Glutamatergic neuron (in vitro differentiated cells): ENCODE results near the gene DHRS7C. TPM values are rescaled to one million over a fixed set of nuclear protein-coding genes. Genes with fewer than 3 reads are reported as not detected.

Source experiments
- DNase-seq: peaks from one replicate; pipeline ENCODE4 v3.0.0; 2022
- H3K27ac Mint-ChIP-seq: one replicate; pipeline ENCODE4 v1.8.0; 2020; ENCODE audit warnings: mild to moderate bottlenecking, mixed read lengths, inconsistent platforms; ENCODE audit not compliant: unreplicated experiment
- H3K27me3 Mint-ChIP-seq: one replicate; pipeline ENCODE4 v1.8.0; 2020; ENCODE audit warnings: mild to moderate bottlenecking, moderate library complexity, mixed read lengths, inconsistent platforms; ENCODE audit not compliant: unreplicated experiment
- H3K36me3 Mint-ChIP-seq: one replicate; pipeline ENCODE4 v1.8.0; 2020; ENCODE audit warnings: mild to moderate bottlenecking, mixed read lengths, inconsistent platforms; ENCODE audit not compliant: unreplicated experiment
- H3K4me1 Mint-ChIP-seq: one replicate; pipeline ENCODE4 v1.8.0; 2020; ENCODE audit warnings: mild to moderate bottlenecking, low read depth, mixed read lengths, inconsistent platforms; ENCODE audit not compliant: unreplicated experiment
- H3K4me3 Mint-ChIP-seq: one replicate; pipeline ENCODE4 v1.8.0; 2020; ENCODE audit warnings: mild to moderate bottlenecking, mixed read lengths, inconsistent platforms; ENCODE audit not compliant: unreplicated experiment
- H3K9me3 Mint-ChIP-seq: one replicate; pipeline ENCODE4 v1.8.0; 2020; ENCODE audit warnings: mild to moderate bottlenecking, moderate library complexity, mixed read lengths, inconsistent platforms; ENCODE audit not compliant: unreplicated experiment
- total RNA-seq: library from RNA; stranded (reverse); fragmentation: NEBNext Ultra II Directional; extraction: Animal tissue kit (Norgen Biotek cat#: 25700); gene quantifications from one replicate; pipeline ENCODE4 v1.2.1, GENCODE V29; 2021; ENCODE audit not compliant: unreplicated experiment
- TF ChIP-seq, protein P1 (sequence below): fragments of 200-600 bp; sonication (generic); IDR thresholded peaks from one replicate; pipeline ENCODE4 v1.5.0; 2021; ENCODE audit not compliant: partially characterized antibody, unreplicated experiment

DHRS7C gene
- total RNA-seq, 1 donor from 2014 or later, result not detected

- no peak for DNase-seq
- TF ChIP-seq, protein P1, sequence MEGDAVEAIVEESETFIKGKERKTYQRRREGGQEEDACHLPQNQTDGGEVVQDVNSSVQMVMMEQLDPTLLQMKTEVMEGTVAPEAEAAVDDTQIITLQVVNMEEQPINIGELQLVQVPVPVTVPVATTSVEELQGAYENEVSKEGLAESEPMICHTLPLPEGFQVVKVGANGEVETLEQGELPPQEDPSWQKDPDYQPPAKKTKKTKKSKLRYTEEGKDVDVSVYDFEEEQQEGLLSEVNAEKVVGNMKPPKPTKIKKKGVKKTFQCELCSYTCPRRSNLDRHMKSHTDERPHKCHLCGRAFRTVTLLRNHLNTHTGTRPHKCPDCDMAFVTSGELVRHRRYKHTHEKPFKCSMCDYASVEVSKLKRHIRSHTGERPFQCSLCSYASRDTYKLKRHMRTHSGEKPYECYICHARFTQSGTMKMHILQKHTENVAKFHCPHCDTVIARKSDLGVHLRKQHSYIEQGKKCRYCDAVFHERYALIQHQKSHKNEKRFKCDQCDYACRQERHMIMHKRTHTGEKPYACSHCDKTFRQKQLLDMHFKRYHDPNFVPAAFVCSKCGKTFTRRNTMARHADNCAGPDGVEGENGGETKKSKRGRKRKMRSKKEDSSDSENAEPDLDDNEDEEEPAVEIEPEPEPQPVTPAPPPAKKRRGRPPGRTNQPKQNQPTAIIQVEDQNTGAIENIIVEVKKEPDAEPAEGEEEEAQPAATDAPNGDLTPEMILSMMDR, result no peak
- H3K36me3 Mint-ChIP-seq, result no peaks in the 10 kb centered on the region
- H3K27ac Mint-ChIP-seq, result no peak overlapping the region
- H3K4me1 Mint-ChIP-seq, result no peaks in the 10 kb centered on the region
- H3K4me3 Mint-ChIP-seq, result no peak overlapping the region
- H3K27me3 Mint-ChIP-seq, result no peaks in the 10 kb centered on the region
- no peaks in the 10 kb centered on the region for H3K9me3 Mint-ChIP-seq
Observed at GRCh38 chr17:9802697-9803096, 11.3 kb upstream of the DHRS7C start.

- no peaks in the 10 kb centered on the region for H3K4me1 Mint-ChIP-seq
- H3K9me3 Mint-ChIP-seq, result no peaks in the 10 kb centered on the region
- H3K27ac Mint-ChIP-seq, result no peak overlapping the region
- no peaks in the 10 kb centered on the region for H3K36me3 Mint-ChIP-seq
- DNase-seq, result no peak
- no peak overlapping the region for H3K4me3 Mint-ChIP-seq
- no peaks in the 10 kb centered on the region for H3K27me3 Mint-ChIP-seq
- TF ChIP-seq, protein P1, result no peak
Observed at GRCh38 chr17:9802294-9802693, 10.9 kb upstream of the DHRS7C start.

GRCh38 chr17:9801505-9801904 is 10.1 kb upstream of the DHRS7C start:
- DNase-seq, result no peak
- Mint-ChIP-seq H3K9me3 (no peaks in the 10 kb centered on the region), H3K27ac (no peak overlapping the region), H3K4me1 (no peaks in the 10 kb centered on the region), H3K4me3 (no peak overlapping the region), H3K27me3 (no peaks in the 10 kb centered on the region), H3K36me3 (no peaks in the 10 kb centered on the region)
- TF ChIP-seq, protein P1, result no peak

DNA sequence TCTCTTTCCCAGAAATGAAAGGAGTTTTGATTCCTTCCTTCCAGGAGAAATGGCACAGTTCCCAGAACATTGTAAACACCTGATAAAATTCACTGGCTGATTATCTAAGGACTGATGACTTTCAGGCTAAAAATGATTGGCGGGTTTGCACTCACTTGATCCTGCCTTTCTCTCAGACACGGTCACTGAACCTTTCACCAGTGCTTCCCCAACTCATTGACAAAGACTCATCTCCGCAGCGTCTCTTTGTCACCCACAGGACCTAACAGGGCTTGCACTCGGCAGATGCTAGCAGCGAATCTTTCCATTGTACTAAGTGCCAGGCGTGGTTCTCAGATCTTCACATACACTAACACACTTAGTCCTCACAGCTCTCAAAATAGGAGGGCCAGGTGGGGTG is 7.3 kb upstream of the DHRS7C start:
- Mint-ChIP-seq H3K36me3 (no peaks in the 10 kb centered on the region), H3K27ac (no peak overlapping the region), H3K4me1 (no peaks in the 10 kb centered on the region), H3K4me3 (no peak overlapping the region), H3K9me3 (no peaks in the 10 kb centered on the region), H3K27me3 (peaks cover 1% of the 10 kb centered on the region)
- DNase-seq, result no peak
- TF ChIP-seq, protein P1, result no peak

GRCh38 chr17:9798008-9798407 is 6.6 kb upstream of the DHRS7C start:
- no peak overlapping the region for H3K4me3 Mint-ChIP-seq
- H3K4me1 Mint-ChIP-seq, result no peaks in the 10 kb centered on the region
- DNase-seq, result no peak
- no peak overlapping the region for H3K27ac Mint-ChIP-seq
- TF ChIP-seq, protein P1, result no peak
- H3K36me3 Mint-ChIP-seq, result no peaks in the 10 kb centered on the region
- peaks cover 1% of the 10 kb centered on the region for H3K27me3 Mint-ChIP-seq
- H3K9me3 Mint-ChIP-seq, result no peaks in the 10 kb centered on the region
